Esophagus muscularis mucosa (tissue), 3 donors: Measurements from ENCODE around the gene GVQW3.

Experiments
- CTCF ChIP-seq, 3 experiments: fragments of 200-600 bp in 2 of 3; fragments of 450-650 bp in 1 of 3; sonication (generic) in 2 of 3; IDR thresholded peaks; one replicate each; pipeline ENCODE4 v1.5.1; 2017 to 2019; ENCODE audit warnings: antibody characterized with exemption in 3 of 3, mild to moderate bottlenecking in 2 of 3, moderate library complexity in 1 of 3
- POLR2A ChIP-seq: fragments of 450-650 bp; IDR thresholded peaks from one replicate; pipeline ENCODE4 v1.6.1; 2017; ENCODE audit warnings: antibody characterized with exemption, moderate library complexity, mild to moderate bottlenecking, low read depth

GRCh38 chr11:76371170-76371569 is 10.0 kb upstream of the GVQW3 start:
- no peak for TF ChIP-seq CTCF (IDR thresholded peaks at IDR 0.05)
- no peak for TF ChIP-seq POLR2A
